Measurements from ENCODE around the gene GMIP.
"Not testable (repeated sequence)": the region's sequence is repeated elsewhere in the genome, so short reads cannot be mapped to it uniquely, and the experiment has no call there.

Gene GMIP

GRCh38 chr19:19633711-19634515, 9.5 kb downstream of the GMIP start:
- no peak for DNase-seq

- DNase-seq, result no peak
Observed at GRCh38 chr19:19632661-19633060, 10.8 kb downstream of the GMIP start.

- no peak for DNase-seq
Observed at GRCh38 chr19:19631346-19631745, 12.1 kb downstream of the GMIP start.

- DNase-seq, result no peak
Observed at GRCh38 chr19:19630426-19630825, 13.0 kb downstream of the GMIP start.

GRCh38 chr19:19630062-19630414, 13.4 kb downstream of the GMIP start:
- no peak for DNase-seq

GRCh38 chr19:19628501-19629134, 14.8 kb downstream of the GMIP start:
- no peak for DNase-seq

- DNase-seq, result no peak
Observed at GRCh38 chr19:19627621-19628500, 15.6 kb downstream of the GMIP start, which contains the start of gene LPAR2. Gene LPAR2 (minus strand): TSS chr19:19628220. CDS start chr19:19627275, 945 bp downstream.

- no peak for DNase-seq
Observed at GRCh38 chr19:19626516-19627472, 16.7 kb downstream of the GMIP start.

- DNase-seq, result no peak
Observed at GRCh38 chr19:19624032-19624570, 19.4 kb downstream of the GMIP start.

- no peak for DNase-seq
Observed at GRCh38 chr19:19623383-19623782, 20.1 kb downstream of the GMIP start.

GRCh38 chr19:19619849-19620210, 23.6 kb downstream of the GMIP start:
- DNase-seq, result no peak

- DNase-seq, result no peak
Observed at GRCh38 chr19:19619181-19619848, 24.1 kb downstream of the GMIP start.

- peak; percentile 69 for DNase-seq
Observed at GRCh38 chr19:19618219-19619051, 25.0 kb downstream of the GMIP start, which contains the start of gene PBX4. Gene PBX4 (minus strand): TSS chr19:19618687. CDS start chr19:19618629, 58 bp downstream.

GRCh38 chr19:19615086-19615485, 28.4 kb downstream of the GMIP start:
- DNase-seq, result no peak

- no peak for DNase-seq
Observed at GRCh38 chr19:19613506-19613905, 30.0 kb downstream of the GMIP start.

- DNase-seq, result no peak
Observed at GRCh38 chr19:19610376-19611202, 32.9 kb downstream of the GMIP start.

GRCh38 chr19:19606686-19607085, 36.8 kb downstream of the GMIP start:
- not testable (repeated sequence) for DNase-seq

GRCh38 chr19:19606021-19606420, 37.4 kb downstream of the GMIP start:
- DNase-seq, result no peak

- DNase-seq, result no peak
Observed at GRCh38 chr19:19602713-19603324, 40.6 kb downstream of the GMIP start.

Measured in SHP77 treated with DMSO at 0.1 percent for 48 hours (cell line).